HepG2 (cell line): ENCODE results near the gene PRKN. TPM values are rescaled to one million over a fixed set of nuclear protein-coding genes. Genes with fewer than 3 reads are reported as not detected.

Experiments
- ATAC-seq: fragments of 200-7000 bp; cut with Tn5 transposase; 3 replicates; pipeline ENCODE4 v1.9.1; 2020; ENCODE audit warnings: mild to moderate bottlenecking, moderate library complexity
- BruUV-seq: library from RNA; stranded (reverse); fragments of 400-500 nt; replicated peaks from 2 replicates; lab custom pipeline; 2021; lab: Mats Ljungman, UMichigan
- CTCF ChIA-PET: fragments of 300-600 bp; formaldehyde crosslinking; extraction: SDS; loops from one replicate; lab custom pipeline; 2021; ENCODE audit warnings: low total read pairs, inconsistent platforms, low intra/inter-chr PET ratio; lab: Yijun Ruan, JAX
- POLR2A ChIA-PET: fragments of 350-600 bp; sonication (Branson Sonifier 250); formaldehyde crosslinking; loops from one replicate; lab custom pipeline; 2020; ENCODE audit warnings: antibody characterized with exemption, inconsistent platforms; lab: Yijun Ruan, JAX
- DNase-seq: peaks from one replicate; pipeline ENCODE4 v3.0.0-alpha.2; 2015; ENCODE audit warnings: low spot score
- FAIRE-seq: peaks from 3 replicates; lab custom pipeline; 2011; peaks lifted over from hg19 to GRCh38; lab: Jason Lieb, UNC
- H2AFZ ChIP-seq: one replicate; pipeline ENCODE4 v1.6.1; 2011; ENCODE audit warnings: low read length, inconsistent platforms
- H3K27ac ChIP-seq: fragments of 300-600 bp; 3 replicates; pipeline ENCODE4 v1.8.0; 2011; ENCODE audit warnings: mixed run types, mild to moderate bottlenecking, mixed read lengths, low read length, inconsistent platforms; ENCODE audit not compliant: insufficient read depth; ENCODE audit errors: extremely low read length
- H3K27me3 ChIP-seq, 2 experiments: fragments of 200-600 bp in 1 of 2; 2 replicates in 1 of 2; 3 replicates in 1 of 2; pipeline versions ENCODE4 v1.6.0 to v1.8.0; 2011; ENCODE audit warnings: low read length in 2 of 2, mild to moderate bottlenecking in 2 of 2, moderate library complexity in 2 of 2, inconsistent platforms in 1 of 2; ENCODE audit not compliant: insufficient read depth in 2 of 2, control insufficient read depth in 1 of 2
- H3K36me3 ChIP-seq, 2 experiments: fragments of 200-600 bp in 1 of 2; replicated peaks in 1 of 2; 2 replicates in 1 of 2; 3 replicates in 1 of 2; pipeline versions ENCODE4 v1.5.1 to v1.8.0; 2011; ENCODE audit warnings: low read length in 2 of 2, inconsistent platforms in 1 of 2; ENCODE audit not compliant: insufficient read depth in 2 of 2, control insufficient read depth in 1 of 2
- H3K4me1 ChIP-seq: 2 replicates; pipeline ENCODE4 v1.5.1; 2012; ENCODE audit warnings: low read length, inconsistent platforms; ENCODE audit not compliant: insufficient read depth
- H3K4me2 ChIP-seq: 2 replicates; pipeline ENCODE4 v1.6.0; 2011; ENCODE audit warnings: low read depth, low read length, inconsistent platforms
- H3K4me3 ChIP-seq, 3 experiments: fragments of 200-600 bp in 1 of 3; sonication (generic), shearing (Covaris generic) in 1 of 3; replicated peaks in 1 of 3; 2 replicates each; pipeline ENCODE4 v1.5.1; 2011 to 2016; ENCODE audit warnings: low read length in 3 of 3, inconsistent platforms in 2 of 3, low read depth in 2 of 3, mild to moderate bottlenecking in 2 of 3, control low read depth in 1 of 3, mixed read lengths in 1 of 3; ENCODE audit not compliant: insufficient read depth in 1 of 3
- H3K79me2 ChIP-seq: one replicate; pipeline ENCODE4 v1.6.1; 2011; ENCODE audit warnings: low read length, inconsistent platforms; ENCODE audit not compliant: insufficient read depth
- H3K9ac ChIP-seq: 2 replicates; pipeline ENCODE4 v1.6.0; 2011; ENCODE audit warnings: mild to moderate bottlenecking, low read depth, low read length, inconsistent platforms; ENCODE audit not compliant: insufficient read depth
- H3K9me3 ChIP-seq: 2 replicates; pipeline ENCODE4 v1.5.1; 2012; ENCODE audit warnings: mild to moderate bottlenecking, low read length
- H4K20me1 ChIP-seq: 2 replicates; pipeline ENCODE4 v1.6.0; 2011; ENCODE audit warnings: inconsistent platforms, mild to moderate bottlenecking, low read length, moderate library complexity; ENCODE audit not compliant: insufficient read depth
- AHR ChIP-seq: IDR thresholded peaks from 2 replicates; pipeline ENCODE4 v1.6.1; 2018; ENCODE audit warnings: missing genetic modification reagents, missing compliant biosample characterization
- ELF4 ChIP-seq: sonication (generic); formaldehyde crosslinking; IDR thresholded peaks from 2 replicates; pipeline ENCODE4 v1.5.0; 2020; ENCODE audit warnings: missing genetic modification reagents, mild to moderate bottlenecking, moderate library complexity, borderline replicate concordance
- FOXK1 ChIP-seq: sonication (generic); formaldehyde crosslinking; IDR thresholded peaks from 2 replicates; pipeline ENCODE4 v1.4.0; 2020; ENCODE audit warnings: low read depth, missing genetic modification reagents, borderline replicate concordance
- HNRNPL ChIP-seq: fragments of 200-400 bp; formaldehyde crosslinking; IDR thresholded peaks from 2 replicates; pipeline ENCODE4 v1.6.1; 2017; ENCODE audit warnings: mild to moderate bottlenecking, low read depth, low read length
- JDP2 ChIP-seq: sonication (generic); formaldehyde crosslinking; IDR thresholded peaks from 2 replicates; pipeline ENCODE4 v1.8.1; 2022; ENCODE audit warnings: missing genetic modification reagents, borderline replicate concordance
- JUN ChIP-seq: sonication (generic); formaldehyde crosslinking; IDR thresholded peaks from 2 replicates; pipeline ENCODE4 v1.4.0; 2020; ENCODE audit warnings: mild to moderate bottlenecking, missing genetic modification reagents
- KDM2A ChIP-seq: sonication (generic); formaldehyde crosslinking; IDR thresholded peaks from 2 replicates; pipeline ENCODE4 v1.4.0; 2020; ENCODE audit warnings: low read depth, missing genetic modification reagents, borderline replicate concordance
- KDM6A ChIP-seq: IDR thresholded peaks from 2 replicates; pipeline ENCODE4 v1.6.1; 2016; ENCODE audit warnings: low read depth
- MATR3 ChIP-seq: sonication (generic); formaldehyde crosslinking; IDR thresholded peaks from 2 replicates; pipeline ENCODE4 v1.4.0; 2020; ENCODE audit warnings: missing genetic modification reagents
- MTA3 ChIP-seq: sonication (generic); formaldehyde crosslinking; IDR thresholded peaks from 2 replicates; pipeline ENCODE4 v1.4.0; 2020; ENCODE audit warnings: missing genetic modification reagents
- NFIC ChIP-seq: IDR thresholded peaks from 2 replicates; pipeline ENCODE4 v1.6.1; 2012; ENCODE audit warnings: mild to moderate bottlenecking, low read length, inconsistent platforms
- NR2F1 ChIP-seq, 2 experiments: fragments of 450-650 bp in 1 of 2; formaldehyde crosslinking in 1 of 2; IDR thresholded peaks; 2 replicates each; pipeline versions ENCODE4 v1.5.0 to v1.6.1; 2016 to 2020; ENCODE audit warnings: mild to moderate bottlenecking in 1 of 2, missing compliant biosample characterization in 1 of 2, missing genetic modification reagents in 1 of 2, moderate library complexity in 1 of 2
- NR3C1 ChIP-seq: sonication (generic); formaldehyde crosslinking; IDR thresholded peaks from 2 replicates; pipeline ENCODE4 v1.4.0; 2020; ENCODE audit warnings: missing genetic modification reagents
- RFX5 ChIP-seq: IDR thresholded peaks from 2 replicates; pipeline ENCODE4 v1.6.1; 2011; ENCODE audit warnings: low read depth, low read length, improper control_type of control experiment
- SIN3A ChIP-seq: IDR thresholded peaks from 2 replicates; pipeline ENCODE4 v1.6.1; 2011; ENCODE audit warnings: low read depth, mild to moderate bottlenecking, control low read depth, low read length, borderline replicate concordance
- SOX5 ChIP-seq: IDR thresholded peaks from 2 replicates; pipeline ENCODE4 v1.6.1; 2016; ENCODE audit warnings: borderline replicate concordance
- SPEN ChIP-seq: sonication (generic); formaldehyde crosslinking; IDR thresholded peaks from 2 replicates; pipeline ENCODE4 v1.5.1; 2020; ENCODE audit warnings: low read depth, mild to moderate bottlenecking, missing genetic modification reagents
- SSRP1 ChIP-seq: IDR thresholded peaks from 2 replicates; pipeline ENCODE4 v1.6.1; 2016; ENCODE audit warnings: control low read depth
- TEAD2 ChIP-seq: sonication (generic); formaldehyde crosslinking; IDR thresholded peaks from 2 replicates; pipeline ENCODE4 v1.9.0; 2021; ENCODE audit warnings: missing genetic modification reagents
- ZNF17 ChIP-seq: sonication (generic); formaldehyde crosslinking; IDR thresholded peaks from 2 replicates; pipeline ENCODE4 v1.5.0; 2020; ENCODE audit warnings: mild to moderate bottlenecking, missing genetic modification reagents
- ZNF335 ChIP-seq: sonication (generic); formaldehyde crosslinking; IDR thresholded peaks from 2 replicates; pipeline ENCODE4 v1.4.0; 2020; ENCODE audit warnings: missing genetic modification reagents
- ZNF589 ChIP-seq: sonication (generic); formaldehyde crosslinking; conservative IDR thresholded peaks from 2 replicates; pipeline ENCODE4 v1.8.0; 2022; ENCODE audit warnings: mild to moderate bottlenecking, moderate library complexity, missing genetic modification reagents
- WGBS: methylation state at CpG from one replicate; pipeline ENCODE4 v1.1.6; 2017; ENCODE audit warnings: low lambda C conversion rate; 5-methylcytosine and 5-hydroxymethylcytosine counted together
- in situ Hi-C: cut with HindIII; loops from 2 replicates; pipeline ENCODE4 v1.10.0; 2017; ENCODE audit warnings: low pct_unique_long_range_greater_than_20kb; ENCODE audit not compliant: extremely low pct_ligation_motif_present
- intact Hi-C: fragments of 100-400 bp; cut with micrococcal nuclease; formaldehyde crosslinking; loops from one replicate; pipeline ENCODE4 v1.10.0; 2022; ENCODE audit not compliant: unreplicated experiment
- polyA plus RNA-seq, 8 experiments: library from polyadenylated mRNA; depleted of rRNA in 3 of 8; stranded (reverse) in 7 of 8; unstranded in 1 of 8; fragments of >200 nt; fragmentation: Illumina TruSeq in 4 of 8; extraction: Trizol in 4 of 8; gene quantifications; 2 replicates each; pipeline versions ENCODE4 v1.2.1 to v1.2.3, GENCODE V29; 2011 to 2016; ENCODE audit warnings: low read depth in 4 of 8, missing spikeins in 1 of 8, mixed read lengths in 1 of 8; ENCODE audit not compliant: insufficient read depth in 1 of 8
- total RNA-seq, 5 experiments: library from RNA; depleted of rRNA; stranded (reverse); fragments of >200 nt; fragmentation: Illumina TruSeq; extraction: Trizol; gene quantifications; 2 replicates each; pipeline ENCODE4 v1.2.3, GENCODE V29; 2016; ENCODE audit warnings: low read depth in 1 of 5

PRKN gene
- total and polyA plus RNA-seq, 2 of the 13 experiments (the other 11 are each of a cell fraction or from before 2014, with no cell fraction given) = 0.31 to 0.44 TPM

GRCh38 chr6:161671117-161671516 lies 1056.4 kb downstream of the PRKN start:
- Histone ChIP-seq H3K4me3 (no peak overlapping the region), H3K4me1 (no peaks in the 10 kb centered on the region), H3K36me3 (no peaks in the 10 kb centered on the region), H3K79me2 (no peaks in the 10 kb centered on the region), H3K27me3 (peaks cover 0 to 3% of the 10 kb centered on the region in 2 experiments; a peak in 2 of 5 replicates), H3K9me3 (no peaks in the 10 kb centered on the region)
- POLR2A ChIA-PET = no interaction called here
- DNase-seq (no peak), ATAC-seq (no peak)
- 40% methylated on average over 9 of the region's 9 CpGs for WGBS
- BruUV-seq = no TSS peak
- in situ Hi-C loops = no loop called here
- TF ChIP-seq ELF4 (CRISPR knock-in tag) = no peak
- no peak for TF ChIP-seq ZNF589 (CRISPR knock-in tag)
- no peak for TF ChIP-seq FOXK1 (CRISPR knock-in tag)
- TF ChIP-seq KDM2A = no peak
- no peak for TF ChIP-seq SIN3A
- TF ChIP-seq, all 625 proteins: peak for 0
- CTCF ChIA-PET = no interaction called here
- Histone ChIP-seq H3K9ac (no peak overlapping the region), H4K20me1 (no peaks in the 10 kb centered on the region), H2AFZ (no peak overlapping the region), H3K27ac (no peak overlapping the region), H3K4me2 (no peak overlapping the region)
- intact Hi-C loops = no loop called here
- FAIRE-seq = no peak

- ATAC-seq (no peak), FAIRE-seq (no peak), DNase-seq (no peak)
- in situ Hi-C loops = no loop called here
- ChIA-PET POLR2A (no interaction called here), CTCF (no interaction called here)
- WGBS = 0% methylated on average over 2 of the region's 2 CpGs
- no peak overlapping the region for H3K27ac ChIP-seq
- no peak overlapping the region for H2AFZ ChIP-seq
- BruUV-seq = no TSS peak
- H3K79me2 ChIP-seq = no peaks in the 10 kb centered on the region
- H3K27me3 ChIP-seq = peaks cover 0 to 1% of the 10 kb centered on the region in 2 experiments; a peak in 2 of 5 replicates
- H3K4me3 ChIP-seq = no peak overlapping the region
- H3K9me3 ChIP-seq = no peaks in the 10 kb centered on the region
- H4K20me1 ChIP-seq = no peaks in the 10 kb centered on the region
- no peak overlapping the region for H3K4me2 ChIP-seq
- intact Hi-C loops = no loop called here
- no peaks in the 10 kb centered on the region for H3K4me1 ChIP-seq
- no peaks in the 10 kb centered on the region for H3K36me3 ChIP-seq
- no peak overlapping the region for H3K9ac ChIP-seq
- TF ChIP-seq SSRP1 (CRISPR knock-in tag) (no peak), MATR3 (CRISPR knock-in tag) (no peak), SPEN (no peak), MTA3 (CRISPR knock-in tag) (no peak), SOX5 (CRISPR knock-in tag) (no peak), RFX5 (no peak), KDM6A (no peak), JUN (CRISPR knock-in tag) (no peak), NR3C1 (CRISPR knock-in tag) (no peak), AHR (no peak), ZNF17 (CRISPR knock-in tag) (no peak), JDP2 (CRISPR knock-in tag) (no peak), NR2F1 (CRISPR knock-in tag; IDR thresholded peaks at IDR 0.05) (no peak), ZNF335 (CRISPR knock-in tag) (no peak), NFIC (no peak), HNRNPL (no peak), TEAD2 (CRISPR knock-in tag) (no peak)
Observed at GRCh38 chr6:161668665-161669064, 1058.9 kb downstream of the PRKN start.
